ENCODE results near the gene BCL2.

BCL2 gene

GRCh38 chr18:63140038-63140450 lies 179.5 kb downstream of the BCL2 start:
- DNase-seq (ENCODE audit: low read depth) = no peak

GRCh38 chr18:63138436-63139340 lies 180.9 kb downstream of the BCL2 start:
- DNase-seq (ENCODE audit: low read depth) = no peak

DNA sequence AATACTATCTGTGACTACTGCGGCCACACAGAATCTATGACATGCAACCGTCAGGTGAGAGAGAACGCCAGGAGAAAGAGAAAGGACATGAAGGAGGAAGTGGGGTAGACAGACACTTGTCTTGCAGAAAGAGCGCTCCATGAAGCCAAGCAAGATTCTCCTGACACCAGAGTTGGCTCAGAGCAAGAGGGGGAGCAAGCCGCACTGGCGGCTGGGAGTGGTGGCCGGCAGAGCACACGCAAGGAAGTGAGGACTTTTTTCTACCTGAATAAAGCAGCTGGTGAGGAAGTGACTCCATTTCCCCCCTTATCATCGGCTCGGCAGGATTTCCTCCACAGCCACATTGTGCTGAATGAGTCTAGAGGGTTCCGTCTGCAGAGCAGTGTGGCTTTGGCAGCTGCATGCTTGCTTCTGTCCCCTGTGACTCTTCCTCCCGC lies 181.6 kb downstream of the BCL2 start:
- peak; percentile 37 for DNase-seq (ENCODE audit: low read depth)

DNA sequence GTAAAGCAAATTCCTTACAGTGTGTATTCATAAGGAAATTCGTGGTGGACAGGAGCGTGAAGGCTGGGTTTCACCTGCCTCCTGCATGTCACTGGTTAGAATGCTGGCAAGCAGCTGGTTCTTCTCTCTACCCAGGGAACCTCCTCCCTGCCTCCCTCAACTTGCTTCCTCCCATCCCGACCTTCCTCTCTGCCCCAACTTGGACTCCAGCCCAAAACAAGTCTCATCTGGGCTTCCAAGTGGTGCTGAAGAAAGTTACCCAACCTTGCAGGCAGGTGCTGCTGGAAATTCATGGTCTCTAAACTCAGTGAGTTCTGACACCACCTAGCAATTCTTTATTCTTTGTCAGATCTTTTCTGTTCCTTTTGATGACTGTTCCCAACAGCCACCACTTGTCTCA lies 184.5 kb downstream of the BCL2 start:
- DNase-seq (ENCODE audit: low read depth) = no peak

GRCh38 chr18:63132819-63133200 lies 186.8 kb downstream of the BCL2 start:
- DNase-seq (ENCODE audit: low read depth) = no peak

DNA sequence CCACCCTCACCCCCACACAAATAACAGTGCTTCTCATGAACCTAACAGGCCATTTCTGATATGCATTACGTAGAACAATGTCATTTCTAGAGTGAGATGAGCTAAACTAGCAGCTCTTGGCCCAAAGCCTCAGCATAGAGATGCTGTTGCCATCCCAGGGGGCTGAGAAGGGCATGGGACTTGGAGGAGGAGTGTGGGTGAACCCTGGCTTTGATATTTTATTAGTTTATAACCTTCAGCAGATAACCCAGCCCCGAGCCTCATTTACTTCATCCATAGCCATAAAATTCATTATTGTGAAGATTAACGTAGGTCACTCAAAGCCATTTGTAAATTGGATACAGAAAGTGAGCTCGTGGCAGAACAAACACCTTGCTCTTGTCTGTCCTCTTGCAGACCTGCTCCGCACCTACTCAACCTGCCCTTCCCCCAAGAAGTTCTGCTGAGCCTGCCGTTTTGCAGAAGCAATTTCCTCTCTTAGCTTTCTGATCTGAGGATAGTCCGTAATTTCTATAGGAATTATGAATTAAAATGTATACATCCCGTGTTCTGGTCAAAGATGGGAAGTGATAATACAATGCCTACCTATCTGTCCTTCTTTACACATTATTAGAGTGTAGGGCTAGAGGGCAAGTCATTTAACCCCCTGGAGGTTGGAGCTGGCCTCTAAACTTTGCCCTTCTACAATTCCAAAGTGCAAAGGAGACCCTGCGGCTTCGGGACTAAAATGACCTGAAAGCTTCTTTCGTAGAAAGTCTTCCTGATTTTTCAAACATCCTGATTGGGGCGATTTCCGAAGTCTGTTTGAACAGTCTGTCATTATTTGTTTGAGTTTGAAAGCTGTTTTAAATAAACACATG lies 187.4 kb downstream of the BCL2 start:
- DNase-seq (ENCODE audit: low read depth) = no peak

DNA sequence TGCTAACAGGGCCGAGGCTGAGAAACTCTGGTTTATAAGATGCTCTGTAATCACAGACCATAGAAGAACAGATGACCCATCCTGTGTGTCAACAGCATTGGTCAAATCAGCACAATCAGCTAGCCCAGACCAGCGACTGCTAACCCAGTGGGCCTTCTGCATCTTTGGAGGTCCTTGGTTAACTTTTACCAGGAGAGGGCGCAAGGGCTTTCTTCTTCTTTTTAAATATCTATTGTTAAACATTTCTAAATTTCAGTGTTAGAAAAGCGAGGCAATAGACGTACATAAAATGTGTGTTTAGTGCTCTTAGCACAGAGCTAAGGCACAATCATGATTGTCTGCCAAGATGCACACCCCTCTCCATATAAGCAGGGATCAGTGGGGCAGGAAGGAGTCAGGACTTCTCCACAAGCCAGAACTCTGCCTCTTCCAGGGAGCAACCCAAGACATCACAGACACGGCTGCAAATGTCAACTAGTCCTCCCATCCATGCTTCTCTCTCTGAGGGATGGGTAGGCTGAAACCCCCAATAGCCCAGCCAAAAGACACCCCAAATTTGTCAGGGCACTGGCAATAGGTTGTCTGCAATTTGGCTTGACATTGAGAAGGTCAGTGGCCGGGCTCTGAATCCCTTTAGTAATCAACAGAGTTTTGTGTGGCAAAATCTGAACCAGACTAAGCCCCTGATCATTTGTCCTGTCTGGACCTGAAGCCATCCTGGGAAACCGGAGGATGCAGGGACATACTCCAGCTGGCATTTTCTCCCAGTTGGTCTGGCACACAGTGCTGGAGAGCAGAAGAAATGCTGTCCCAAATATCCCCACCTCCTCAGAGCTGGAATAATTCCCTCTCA lies 188.2 kb downstream of the BCL2 start:
- peak; percentile 24 for DNase-seq (ENCODE audit: low read depth)

- DNase-seq (ENCODE audit: low read depth) = no peak
These were observed 189.4 kb downstream of the BCL2 start for GRCh38 chr18:63130176-63130575.

DNA sequence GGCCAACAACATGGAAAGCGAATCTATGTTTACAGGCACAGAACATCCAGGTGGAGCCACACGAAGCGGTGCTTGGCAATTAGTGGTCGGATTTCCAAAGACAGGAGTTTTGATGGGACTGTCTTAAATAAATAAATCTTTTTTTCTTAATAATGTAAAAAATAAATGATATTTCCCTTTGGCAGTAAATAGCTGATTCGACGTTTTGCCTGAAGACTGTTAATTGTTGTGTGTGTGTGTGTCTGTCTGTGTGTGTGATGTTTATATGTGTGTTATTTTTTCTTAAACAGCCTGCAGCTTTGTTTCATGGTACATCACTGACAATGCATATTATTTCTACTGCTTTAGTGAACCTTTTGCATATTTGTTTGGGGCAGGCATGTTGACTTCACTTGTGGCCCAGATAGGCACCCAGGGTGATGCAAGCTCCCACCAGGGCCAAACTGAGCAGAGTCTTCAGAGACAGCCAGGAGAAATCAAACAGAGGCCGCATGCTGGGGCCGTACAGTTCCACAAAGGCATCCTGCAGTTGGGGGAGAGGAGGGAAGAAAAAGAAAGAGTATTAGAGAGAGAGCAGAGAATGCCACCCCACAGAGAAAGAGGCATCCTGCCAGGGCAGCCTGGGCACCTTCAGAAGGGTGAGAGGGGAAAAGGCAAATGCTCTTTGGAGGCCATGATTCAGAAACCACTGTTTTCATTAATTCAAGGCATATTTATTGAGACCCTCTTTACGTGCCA lies 191.2 kb downstream of the BCL2 start:
- no peak for DNase-seq (ENCODE audit: low read depth)

GRCh38 chr18:63126134-63127069 lies 193.2 kb downstream of the BCL2 start:
- DNase-seq (ENCODE audit: low read depth) = no peak

DNA sequence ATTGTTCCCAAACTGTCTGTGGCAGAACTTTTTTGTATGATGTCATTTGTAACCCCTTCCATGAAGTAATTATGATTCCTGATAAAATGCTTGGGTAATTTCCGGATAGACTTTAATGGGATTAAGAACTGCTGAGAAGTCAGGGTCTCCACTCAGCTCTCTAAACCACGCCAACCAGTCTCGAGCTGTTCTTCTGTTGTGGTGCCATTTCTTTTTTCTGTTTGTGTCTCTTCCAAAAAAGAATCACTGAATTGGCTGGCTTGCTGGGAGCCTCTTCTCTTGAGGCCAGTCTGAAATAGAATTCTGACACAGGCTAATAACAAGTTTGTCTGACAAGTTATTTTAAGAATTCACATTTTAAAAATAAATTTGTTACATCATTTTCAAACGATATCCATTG lies 198.9 kb downstream of the BCL2 start:
- DNase-seq (ENCODE audit: low read depth) = no peak

GRCh38 chr18:63119647-63120046 lies 199.9 kb downstream of the BCL2 start:
- DNase-seq (ENCODE audit: low read depth) = no peak

DNA sequence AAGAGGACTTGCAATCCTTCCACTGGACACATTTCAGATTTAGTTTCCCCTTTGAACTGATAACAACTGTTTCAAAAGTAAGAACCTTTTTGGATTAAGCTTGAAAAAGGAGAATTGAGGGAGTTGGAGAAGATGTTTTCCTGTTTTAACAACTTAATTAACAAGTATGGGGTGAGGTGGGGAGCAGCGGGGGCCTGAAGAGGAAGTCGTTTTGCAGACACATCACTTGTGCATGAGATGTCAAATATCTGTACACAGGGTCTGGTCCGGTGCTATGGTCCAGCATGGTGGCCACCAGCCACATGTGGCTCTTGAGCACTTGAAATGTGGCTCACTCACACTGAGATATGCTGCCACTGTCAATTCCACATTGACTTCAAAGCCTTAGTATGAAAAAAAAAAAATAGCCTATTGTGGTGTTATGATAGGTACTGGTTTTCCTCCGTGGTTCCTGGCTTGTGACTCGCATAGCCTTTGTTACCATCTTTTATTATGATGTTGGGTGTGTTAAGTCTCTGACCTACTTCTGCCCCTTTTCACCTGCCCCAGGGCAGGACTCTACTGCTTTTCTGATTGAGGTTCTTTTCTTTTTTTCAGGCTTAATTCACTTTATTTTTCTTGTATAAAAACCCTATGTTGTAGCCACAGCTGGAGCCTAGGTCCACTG lies 205.5 kb downstream of the BCL2 start:
- DNase-seq (ENCODE audit: low read depth) = no peak

DNA sequence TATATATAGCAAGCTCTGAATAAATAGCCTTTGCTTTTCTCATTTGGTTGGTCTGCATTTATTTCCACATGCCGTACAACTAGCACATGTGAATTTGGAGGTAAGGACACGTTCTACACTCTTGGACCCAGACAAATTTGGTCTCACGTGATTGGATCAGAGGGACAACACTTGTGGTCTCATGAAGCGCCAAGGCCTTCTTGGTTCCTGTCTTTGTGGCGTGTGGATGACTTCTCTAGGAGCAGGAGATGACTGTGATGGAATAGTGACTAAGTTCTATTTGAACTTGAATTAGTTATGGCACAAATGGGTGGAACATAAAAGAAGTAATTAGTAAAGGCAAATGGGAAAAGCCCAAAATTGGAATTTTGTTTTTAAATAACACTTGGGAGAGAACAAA lies 206.9 kb downstream of the BCL2 start:
- DNase-seq (ENCODE audit: low read depth) = no peak

- no peak for DNase-seq (ENCODE audit: low read depth)
These were observed 207.7 kb downstream of the BCL2 start for GRCh38 chr18:63111671-63112402.

- DNase-seq (ENCODE audit: low read depth) = no peak
These were observed 209.8 kb downstream of the BCL2 start for GRCh38 chr18:63109802-63110201.

- DNase-seq (ENCODE audit: low read depth) = no peak
These were observed 210.5 kb downstream of the BCL2 start for GRCh38 chr18:63109022-63109421.

DNA sequence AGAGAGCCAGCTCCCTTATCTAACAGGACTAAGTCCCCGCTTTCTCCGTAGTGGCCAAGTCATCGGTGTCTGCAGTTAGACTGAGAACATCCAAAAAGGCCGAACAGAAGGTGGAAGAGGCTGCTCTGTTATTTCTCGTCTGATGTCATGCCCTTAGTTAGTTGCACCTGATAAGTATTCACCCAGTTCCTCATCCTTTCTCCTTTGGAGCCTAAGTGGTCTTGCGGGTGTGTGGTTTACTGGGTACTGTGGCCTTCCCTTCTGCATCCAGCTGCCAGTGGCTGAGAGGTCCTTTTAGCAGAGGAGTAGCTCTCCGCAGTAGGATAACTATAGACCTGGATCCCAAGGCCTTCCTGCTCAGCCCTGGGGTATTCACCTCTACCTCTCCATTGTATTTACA lies 211.6 kb downstream of the BCL2 start:
- DNase-seq (ENCODE audit: low read depth) = no peak

All from activated T-helper 1 cell treated with Interleukin-2 at 50 U/mL for 16 hours (primary cell).